ENCODE data around the gene MYH11. TPM values are rescaled to one million over a fixed set of nuclear protein-coding genes. Genes with fewer than 3 reads are reported as not detected.
"Not testable (repeated sequence)": the region's sequence is repeated elsewhere in the genome, so short reads cannot be mapped to it uniquely, and the experiment has no call there.

Gene MYH11
- total RNA-seq, 1 experiment from 2014 or later: under 0.01 TPM

- DNase-seq (ENCODE audit: low read depth): no peak
Measured at GRCh38 chr16:15716694-15717447, 140.0 kb downstream of the MYH11 start.

GRCh38 chr16:15715221-15715620 is 141.6 kb downstream of the MYH11 start:
- DNase-seq (ENCODE audit: low read depth): no peak

GRCh38 chr16:15714393-15715172 is 142.2 kb downstream of the MYH11 start:
- DNase-seq (ENCODE audit: low read depth): no peak

GRCh38 chr16:15708997-15709396 is 147.8 kb downstream of the MYH11 start:
- DNase-seq (ENCODE audit: low read depth): no peak

GRCh38 chr16:15708096-15708495 is 148.7 kb downstream of the MYH11 start:
- no peak for DNase-seq (ENCODE audit: low read depth)

GRCh38 chr16:15707332-15707731 is 149.5 kb downstream of the MYH11 start:
- no peak for DNase-seq (ENCODE audit: low read depth)

- no peak for DNase-seq (ENCODE audit: low read depth)
Measured at GRCh38 chr16:15705064-15705565, 151.7 kb downstream of the MYH11 start.

GRCh38 chr16:15704545-15704987 is 152.3 kb downstream of the MYH11 start:
- DNase-seq (ENCODE audit: low read depth): peak; percentile 58

GRCh38 chr16:15703029-15703736 is 153.6 kb downstream of the MYH11 start:
- no peak for DNase-seq (ENCODE audit: low read depth)

- no peak for DNase-seq (ENCODE audit: low read depth)
Measured at GRCh38 chr16:15701975-15702970, 154.6 kb downstream of the MYH11 start.

GRCh38 chr16:15701367-15701766 is 155.5 kb downstream of the MYH11 start:
- DNase-seq (ENCODE audit: low read depth): no peak

GRCh38 chr16:15699819-15700218 is 157.0 kb downstream of the MYH11 start:
- no peak for DNase-seq (ENCODE audit: low read depth)

GRCh38 chr16:15694499-15694898 is 162.3 kb downstream of the MYH11 start:
- no peak for DNase-seq (ENCODE audit: low read depth)

- not testable (repeated sequence) for DNase-seq (ENCODE audit: low read depth)
Measured at GRCh38 chr16:15692508-15692907, 164.3 kb downstream of the MYH11 start.

- DNase-seq (ENCODE audit: low read depth): no peak
Measured at GRCh38 chr16:15691046-15691445, 165.8 kb downstream of the MYH11 start.

- DNase-seq (ENCODE audit: low read depth): no peak
Measured at GRCh38 chr16:15690296-15690695, 166.5 kb downstream of the MYH11 start.

GRCh38 chr16:15689290-15689689 is 167.5 kb downstream of the MYH11 start:
- no peak for DNase-seq (ENCODE audit: low read depth)

- DNase-seq (ENCODE audit: low read depth): no peak
Measured at GRCh38 chr16:15686287-15686686, 170.5 kb downstream of the MYH11 start.

GRCh38 chr16:15682105-15682570 is 174.7 kb downstream of the MYH11 start:
- DNase-seq (ENCODE audit: low read depth): peak; percentile 83

GRCh38 chr16:15677447-15677846 is 179.4 kb downstream of the MYH11 start:
- DNase-seq (ENCODE audit: low read depth): no peak

- DNase-seq (ENCODE audit: low read depth): no peak
Measured at GRCh38 chr16:15676506-15676905, 180.3 kb downstream of the MYH11 start.

All from Daoy (cell line).